Fibroblast of villous mesenchyme (primary cell): Measurements from ENCODE around the gene LRRC63. TPM values are rescaled to one million over a fixed set of nuclear protein-coding genes. Genes with fewer than 3 reads are reported as not detected.

ENCODE experiments used
- DNase-seq: peaks from one replicate; pipeline ENCODE4 v3.0.0-alpha.2; 2010; ENCODE audit warnings: low read depth
- H3K4me3 ChIP-seq: 2 replicates; pipeline ENCODE4 v1.5.1; 2011; ENCODE audit warnings: low read depth, mild to moderate bottlenecking, low read length
- CTCF ChIP-seq: IDR thresholded peaks from 2 replicates; pipeline ENCODE4 v1.5.1; 2012; ENCODE audit warnings: low read depth, mild to moderate bottlenecking, low read length; ENCODE audit not compliant: insufficient read depth
- total RNA-seq: library from RNA; depleted of rRNA; stranded (reverse); fragments of >200 nt; gene quantifications from 2 replicates; pipeline ENCODE4 v1.2.3, GENCODE V29; 2012

The LRRC63 gene
- total RNA-seq, 1 donor, result not detected

- DNase-seq, result peak; percentile 88
- no peak overlapping the region for H3K4me3 ChIP-seq
- no peak for TF ChIP-seq CTCF
Observed at GRCh38 chr13:46168341-46168740, 43.4 kb upstream of the LRRC63 start.

GRCh38 chr13:46168783-46169182 is 42.9 kb upstream of the LRRC63 start:
- no peak for TF ChIP-seq CTCF
- H3K4me3 ChIP-seq, result no peak overlapping the region
- DNase-seq, result no peak

- H3K4me3 ChIP-seq, result no peak overlapping the region
- TF ChIP-seq CTCF, result no peak
- DNase-seq, result no peak
Observed at GRCh38 chr13:46169758-46170157, 42.0 kb upstream of the LRRC63 start.

- no peak overlapping the region for H3K4me3 ChIP-seq
- no peak for TF ChIP-seq CTCF
- no peak for DNase-seq
Observed at GRCh38 chr13:46170268-46170667, 41.5 kb upstream of the LRRC63 start.

GRCh38 chr13:46170687-46171086 is 41.0 kb upstream of the LRRC63 start:
- H3K4me3 ChIP-seq, result no peak overlapping the region
- peak; percentile 24 for DNase-seq
- TF ChIP-seq CTCF, result no peak

- no peak for DNase-seq
- no peak for TF ChIP-seq CTCF
- no peak overlapping the region for H3K4me3 ChIP-seq
Observed at GRCh38 chr13:46171217-46171616, 40.5 kb upstream of the LRRC63 start.

- DNase-seq, result no peak
- no peak for TF ChIP-seq CTCF
- no peak overlapping the region for H3K4me3 ChIP-seq
Observed at GRCh38 chr13:46171739-46172138, 40.0 kb upstream of the LRRC63 start.
